Pancreas (tissue), 10 donors: ENCODE measurements around the gene LHFPL3. TPM values are rescaled to one million over a fixed set of nuclear protein-coding genes. Genes with fewer than 3 reads are reported as not detected.

Experiments
- ATAC-seq, 4 donors: fragments of 200-7000 bp; cut with Tn5 transposase; one replicate each; pipeline versions ENCODE4 v1.8.0 to v1.9.1; 2020; ENCODE audit warnings: mild to moderate bottlenecking in 4 of 4, moderate library complexity in 4 of 4
- DNase-seq, 6 donors: peaks; one replicate each; pipeline ENCODE4 v3.0.0-alpha.2; 2020
- FAIRE-seq: peaks from 2 replicates; lab custom pipeline; 2012; peaks lifted over from hg19 to GRCh38; lab: Jason Lieb, UNC
- H3K27ac ChIP-seq, 4 donors: fragments of 200-600 bp; sonication (generic); 1 replicate in 3 of 4; 2 replicates in 1 of 4; pipeline versions ENCODE4 v1.5.0 to v1.8.0; 2020
- H3K27me3 ChIP-seq, 4 donors: fragments of 200-600 bp; one replicate each; pipeline ENCODE4 v1.8.0; 2021
- H3K36me3 ChIP-seq, 3 donors: fragments of 200-600 bp; sonication (generic) in 1 of 3; one replicate each; pipeline versions ENCODE4 v1.5.0 to v1.8.0; 2020 to 2021
- H3K4me1 ChIP-seq, 3 donors: fragments of 200-600 bp; one replicate each; pipeline ENCODE4 v1.8.0; 2021
- H3K4me3 ChIP-seq, 4 donors: fragments of 200-600 bp; sonication (generic) in 2 of 4; one replicate each; pipeline versions ENCODE4 v1.5.0 to v1.8.0; 2020 to 2021
- H3K9me3 ChIP-seq, 4 donors: fragments of 200-600 bp; one replicate each; pipeline ENCODE4 v1.8.0; 2021
- WGBS, 2 donors: extraction: QIAGEN DNeasy Blood & Tissue Kit; methylation state at CpG; one replicate each; pipeline ENCODE4 v1.1.7; 2013; 5-methylcytosine and 5-hydroxymethylcytosine counted together
- intact Hi-C, 3 donors: fragments of 100-400 bp; cut with DNase I; formaldehyde crosslinking; loops; one replicate each; pipeline versions ENCODE4 v1.11.1 to v1.14.2; 2022
- polyA plus RNA-seq, 2 donors: library from polyadenylated mRNA; stranded (reverse); fragments of 200-250 nt; gene quantifications; one replicate each; pipeline ENCODE4 v1.2.3, GENCODE V29; 2013
- total RNA-seq, 6 donors: library from RNA; stranded (reverse); fragmentation: NEBNext Ultra II Directional in 4 of 6; extraction: Animal tissue kit (Norgen Biotek cat#: 25700) in 4 of 6; gene quantifications; one replicate each; pipeline versions ENCODE4 v1.2.1 to v1.2.4, GENCODE V29; 2021 to 2023
- TF ChIP-seq, protein P1 (sequence below), 4 donors: fragments of 200-600 bp; sonication (generic) in 3 of 4; IDR thresholded peaks; one replicate each; pipeline versions ENCODE4 v1.5.0 to v1.8.0; 2021; ENCODE audit warnings: antibody characterized with exemption in 4 of 4
- donor health status: healthy with polysubstance abuse.
- donor health status: DM: no; HTN: no; CAD: no; lungs with moderate emphysema.
- donor health status: DM: no; HTN: no; CAD: no.
- donor health status: control.
- donor health status: control.
- donor health status: Bipolar disorder and iron deficiency.
- donor health status: DM: yes; HTN: yes; CAD: no.
- donor health status: DM: no; HTN: no; CAD: no.
- donor health status: DM: no; HTN: no; CAD: no.
- donor health status: DM: yes; HTN: yes; CAD: no.

LHFPL3 gene
- total and polyA plus RNA-seq, 8 donors = not detected

DNA sequence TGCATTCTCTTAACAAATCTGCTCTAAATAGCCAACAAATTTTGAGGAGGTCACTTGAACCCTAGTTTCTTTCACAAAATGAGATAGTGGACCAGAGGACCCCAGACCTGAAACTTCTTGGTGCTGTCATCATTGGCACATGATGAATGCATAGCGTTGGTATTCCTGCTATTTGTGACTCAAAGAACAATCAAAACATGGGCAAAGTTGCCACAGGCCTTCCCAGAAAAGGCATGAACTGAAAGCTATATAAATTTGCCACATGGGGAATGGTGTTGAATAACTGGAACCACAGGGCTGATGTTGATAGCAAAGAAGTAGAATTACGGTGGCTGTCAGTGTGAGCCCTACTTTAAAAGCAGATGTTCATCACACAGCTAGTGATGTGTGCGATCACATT, 465.8 kb downstream of the LHFPL3 start:
- ATAC-seq = no peak
- TF ChIP-seq, protein P1, sequence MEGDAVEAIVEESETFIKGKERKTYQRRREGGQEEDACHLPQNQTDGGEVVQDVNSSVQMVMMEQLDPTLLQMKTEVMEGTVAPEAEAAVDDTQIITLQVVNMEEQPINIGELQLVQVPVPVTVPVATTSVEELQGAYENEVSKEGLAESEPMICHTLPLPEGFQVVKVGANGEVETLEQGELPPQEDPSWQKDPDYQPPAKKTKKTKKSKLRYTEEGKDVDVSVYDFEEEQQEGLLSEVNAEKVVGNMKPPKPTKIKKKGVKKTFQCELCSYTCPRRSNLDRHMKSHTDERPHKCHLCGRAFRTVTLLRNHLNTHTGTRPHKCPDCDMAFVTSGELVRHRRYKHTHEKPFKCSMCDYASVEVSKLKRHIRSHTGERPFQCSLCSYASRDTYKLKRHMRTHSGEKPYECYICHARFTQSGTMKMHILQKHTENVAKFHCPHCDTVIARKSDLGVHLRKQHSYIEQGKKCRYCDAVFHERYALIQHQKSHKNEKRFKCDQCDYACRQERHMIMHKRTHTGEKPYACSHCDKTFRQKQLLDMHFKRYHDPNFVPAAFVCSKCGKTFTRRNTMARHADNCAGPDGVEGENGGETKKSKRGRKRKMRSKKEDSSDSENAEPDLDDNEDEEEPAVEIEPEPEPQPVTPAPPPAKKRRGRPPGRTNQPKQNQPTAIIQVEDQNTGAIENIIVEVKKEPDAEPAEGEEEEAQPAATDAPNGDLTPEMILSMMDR (IDR thresholded peaks at IDR 0.05) = no peak
- H3K27me3 ChIP-seq = no peaks in the 10 kb centered on the region
- no peak for DNase-seq
- no peaks in the 10 kb centered on the region for H3K4me1 ChIP-seq
- WGBS, 2 donors = 71 to 84% methylated on average over 3 of the region's 3 CpGs
- intact Hi-C loops = no loop called here
- no peaks in the 10 kb centered on the region for H3K9me3 ChIP-seq
- no peak overlapping the region for H3K4me3 ChIP-seq
- FAIRE-seq = no peak
- H3K27ac ChIP-seq = no peak overlapping the region
- H3K36me3 ChIP-seq = no peaks in the 10 kb centered on the region

DNA sequence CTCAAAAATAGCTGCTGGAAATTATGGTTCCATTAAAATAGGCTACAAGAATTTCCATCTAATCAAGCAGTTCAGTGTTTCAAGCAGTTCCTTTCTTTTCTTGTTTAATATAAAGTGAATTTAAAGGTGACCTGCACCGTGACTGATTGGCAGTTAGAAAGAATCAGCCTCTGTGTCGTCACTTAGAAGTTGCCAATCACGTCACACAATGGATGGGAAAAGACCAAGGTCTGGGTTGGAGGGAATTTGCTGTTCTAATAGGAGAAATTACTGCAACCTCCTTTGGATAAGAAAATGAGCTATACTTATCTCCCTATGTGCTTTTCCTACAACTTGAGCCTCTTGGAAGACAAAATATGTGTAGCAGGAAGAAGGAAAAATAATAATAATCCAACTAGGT, 466.2 kb downstream of the LHFPL3 start:
- intact Hi-C loops = no loop called here
- Histone ChIP-seq H3K4me1 (no peaks in the 10 kb centered on the region), H3K27me3 (no peaks in the 10 kb centered on the region), H3K36me3 (no peaks in the 10 kb centered on the region), H3K27ac (no peak overlapping the region), H3K9me3 (no peaks in the 10 kb centered on the region), H3K4me3 (no peak overlapping the region)
- no peak for ATAC-seq
- TF ChIP-seq, protein P1 (IDR thresholded peaks at IDR 0.05) = no peak
- no peak for FAIRE-seq
- DNase-seq = no peak
- WGBS, 2 donors = 64 to 69% methylated on average over 3 of the region's 3 CpGs

DNA sequence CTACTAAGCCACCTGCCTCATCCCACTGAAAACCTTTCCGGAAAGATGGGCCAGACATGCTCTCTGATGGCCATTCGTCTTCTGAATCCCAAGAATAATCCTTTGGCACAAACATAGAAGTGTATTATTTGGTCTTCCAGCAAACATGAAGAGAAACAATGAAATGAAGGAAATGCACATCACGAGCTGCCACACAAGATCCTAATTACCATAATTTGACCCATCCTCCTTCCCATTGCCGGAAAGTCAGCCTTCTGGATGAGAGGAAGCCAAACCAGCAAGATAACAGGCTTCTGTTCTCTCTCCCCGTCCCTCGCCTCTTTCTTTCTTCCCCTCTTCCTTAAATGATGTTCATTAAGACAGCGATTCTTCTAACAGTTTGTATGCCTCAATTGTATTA, 466.7 kb downstream of the LHFPL3 start:
- WGBS, 2 donors = 58 to 80% methylated on average over 7 of the region's 7 CpGs
- TF ChIP-seq, protein P1 (IDR thresholded peaks at IDR 0.05) = no peak
- intact Hi-C loops = no loop called here
- no peaks in the 10 kb centered on the region for H3K27me3 ChIP-seq
- H3K36me3 ChIP-seq = no peaks in the 10 kb centered on the region
- no peaks in the 10 kb centered on the region for H3K4me1 ChIP-seq
- H3K4me3 ChIP-seq = no peak overlapping the region
- DNase-seq = no peak
- H3K9me3 ChIP-seq = no peaks in the 10 kb centered on the region
- no peak overlapping the region for H3K27ac ChIP-seq
- no peak for FAIRE-seq
- no peak for ATAC-seq

DNA sequence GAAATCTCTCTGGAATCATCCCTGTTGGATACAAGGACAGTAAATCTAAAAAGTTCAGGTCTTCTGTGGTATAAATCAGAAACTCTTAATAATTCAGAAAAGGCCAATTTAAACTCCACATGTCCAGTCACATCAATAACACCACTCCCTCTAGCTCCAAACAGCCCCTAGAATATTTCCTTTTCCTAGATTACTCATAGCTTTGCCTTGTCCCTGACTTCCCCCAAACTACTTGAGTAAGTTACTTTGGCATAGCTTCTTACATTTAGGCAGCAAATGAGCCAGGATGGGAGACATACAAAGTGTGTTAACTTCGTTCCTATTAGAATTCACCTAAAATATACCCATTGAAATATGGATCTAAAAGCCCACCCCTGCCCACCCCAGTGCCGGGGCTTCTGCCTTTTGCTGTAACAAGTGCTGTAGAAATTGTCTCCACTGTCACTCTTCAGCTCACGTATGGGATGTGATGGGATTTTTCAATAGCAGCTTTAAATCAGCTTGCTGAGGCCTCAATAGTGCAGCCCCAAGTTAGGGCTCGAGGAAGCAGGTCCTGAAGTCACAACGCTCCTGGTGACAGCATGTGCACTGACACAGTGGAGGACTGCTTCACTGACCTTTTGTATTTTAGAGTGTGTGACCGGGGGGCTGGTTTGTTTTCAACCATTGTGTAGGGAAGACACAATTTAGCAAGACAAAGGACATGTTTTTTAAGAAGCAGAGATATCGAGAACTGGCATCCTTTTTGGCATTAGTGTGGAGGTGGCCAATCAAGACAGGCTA, 467.4 kb downstream of the LHFPL3 start:
- 76 to 78% methylated on average over 7 of the region's 7 CpGs for WGBS, 2 donors
- TF ChIP-seq, protein P1 (IDR thresholded peaks at IDR 0.05) = no peak
- Histone ChIP-seq H3K27me3 (no peaks in the 10 kb centered on the region), H3K36me3 (no peaks in the 10 kb centered on the region), H3K4me1 (no peaks in the 10 kb centered on the region), H3K27ac (no peak overlapping the region), H3K9me3 (no peaks in the 10 kb centered on the region), H3K4me3 (no peak overlapping the region)
- DNase-seq (no peak), FAIRE-seq (no peak), ATAC-seq (no peak)
- intact Hi-C loops = no loop called here

DNA sequence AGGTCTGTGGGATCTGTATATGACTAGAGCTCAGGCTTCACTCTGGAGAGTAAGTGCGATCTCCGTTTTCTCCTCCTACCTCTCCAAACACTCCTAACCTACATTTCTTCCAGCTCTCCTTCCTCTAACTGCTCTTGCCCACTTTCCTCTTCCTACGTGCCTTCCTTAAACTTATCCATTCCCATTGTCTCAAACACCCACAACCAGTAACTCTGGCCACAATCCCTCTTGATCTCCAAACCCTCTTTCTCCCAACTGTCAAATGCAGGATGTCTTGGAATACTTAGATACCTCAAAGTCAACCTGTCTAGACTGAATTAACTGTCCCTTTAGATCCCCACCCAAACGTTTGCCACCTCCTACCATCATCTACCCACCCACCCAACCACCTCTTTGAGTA, 471.9 kb downstream of the LHFPL3 start:
- intact Hi-C loops = no loop called here
- TF ChIP-seq, protein P1 (IDR thresholded peaks at IDR 0.05) = no peak
- WGBS, 2 donors = 51 to 57% methylated on average over 4 of the region's 4 CpGs
- Histone ChIP-seq H3K9me3 (no peaks in the 10 kb centered on the region), H3K27ac (no peak overlapping the region), H3K27me3 (no peaks in the 10 kb centered on the region), H3K4me3 (no peak overlapping the region), H3K36me3 (no peaks in the 10 kb centered on the region), H3K4me1 (no peaks in the 10 kb centered on the region)
- DNase-seq (no peak), FAIRE-seq (no peak), ATAC-seq (no peak)
